Mucosa of descending colon (tissue), 3 donors: ENCODE data around the gene PCDHB14. TPM values are rescaled to one million over a fixed set of nuclear protein-coding genes. Genes with fewer than 3 reads are reported as not detected.
"Not testable (repeated sequence)": the region's sequence is repeated elsewhere in the genome, so short reads cannot be mapped to it uniquely, and the experiment has no call there.

Source experiments
- ATAC-seq: fragments of 200-7000 bp; cut with Tn5 transposase; one replicate; pipeline ENCODE4 v1.9.1; 2020; ENCODE audit warnings: mild to moderate bottlenecking, moderate library complexity
- DNase-seq, 3 donors: peaks; one replicate each; pipeline ENCODE4 v3.0.0-alpha.2; 2020
- H3K36me3 ChIP-seq: fragments of 200-600 bp; one replicate; pipeline ENCODE4 v1.8.0; 2021; ENCODE audit warnings: low read depth, mild to moderate bottlenecking
- H3K4me1 ChIP-seq: fragments of 200-600 bp; one replicate; pipeline ENCODE4 v1.8.0; 2021; ENCODE audit warnings: low read depth, mild to moderate bottlenecking
- H3K4me3 ChIP-seq: fragments of 200-600 bp; one replicate; pipeline ENCODE4 v1.8.0; 2021; ENCODE audit warnings: mild to moderate bottlenecking
- H3K9me3 ChIP-seq: fragments of 200-600 bp; one replicate; pipeline ENCODE4 v1.8.0; 2021; ENCODE audit warnings: mild to moderate bottlenecking
- CTCF ChIP-seq: fragments of 200-600 bp; IDR thresholded peaks from one replicate; pipeline ENCODE4 v1.8.0; 2022; ENCODE audit warnings: antibody characterized with exemption, mild to moderate bottlenecking
- intact Hi-C, 2 donors: fragments of 100-400 bp; cut with DNase I in 1 of 2; cut with micrococcal nuclease in 1 of 2; formaldehyde crosslinking; loops; one replicate each; pipeline versions ENCODE4 v1.11.0 to v1.11.1; 2022; cut with DNase I, micrococcal nuclease
- total RNA-seq, 3 donors: library from RNA; stranded (reverse); fragmentation: NEBNext Ultra II Directional in 2 of 3; extraction: Animal tissue kit (Norgen Biotek cat#: 25700) in 2 of 3; gene quantifications; one replicate each; pipeline versions ENCODE4 v1.2.1 to v1.2.4, GENCODE V29; 2021 to 2023
- donor health status: DM: no; HTN: no; CAD: no; lungs with moderate emphysema.
- donor health status: DM: no; HTN: no; CAD: no.
- donor health status: DM: no; HTN: yes; CAD: no.

PCDHB14 gene
- total RNA-seq, 3 donors from 2014 or later, result 0.98 to 6.1 (median 2.0) TPM

- intact Hi-C loops, H3K36me3 ChIP-seq, H3K4me1 ChIP-seq, ATAC-seq, DNase-seq, H3K4me3 ChIP-seq: not testable (repeated sequence)
- H3K9me3 ChIP-seq, result peaks cover 58% of the 10 kb centered on the region
These were observed 7.1 kb upstream of the PCDHB14 start for GRCh38 chr5:141216035-141216434.

GRCh38 chr5:141224844-141225243 is 1.7 kb downstream of the PCDHB14 start:
- H3K36me3 ChIP-seq, ATAC-seq, H3K4me1 ChIP-seq, H3K4me3 ChIP-seq, intact Hi-C loops, DNase-seq: not testable (repeated sequence)
- H3K9me3 ChIP-seq, result peaks cover 82% of the 10 kb centered on the region

- not testable (repeated sequence) for ATAC-seq
These were observed 2.3 kb downstream of the PCDHB14 start for GRCh38 chr5:141225421-141225820.

GRCh38 chr5:141234109-141234667 is 11.0 kb downstream of the PCDHB14 start:
- intact Hi-C loops, result no loop called here
- H3K36me3 ChIP-seq, result no peaks in the 10 kb centered on the region
- DNase-seq (peak in 1 of 3 donors; percentile 5), ATAC-seq (no peak)
- peaks cover 90% of the 10 kb centered on the region for H3K9me3 ChIP-seq
- no peak for TF ChIP-seq CTCF
- H3K4me3 ChIP-seq, result no peak overlapping the region
- H3K4me1 ChIP-seq, result no peaks in the 10 kb centered on the region

More at GRCh38 chr5:141225421-141225820, 2.3 kb downstream of the PCDHB14 start:
- DNase-seq, H3K4me1 ChIP-seq, intact Hi-C loops, H3K4me3 ChIP-seq, H3K36me3 ChIP-seq: not testable (repeated sequence)
- H3K9me3 ChIP-seq, result peaks cover 82% of the 10 kb centered on the region

GRCh38 chr5:141235922-141236321 is 12.8 kb downstream of the PCDHB14 start:
- H3K9me3 ChIP-seq, result peaks cover 96% of the 10 kb centered on the region
- H3K36me3 ChIP-seq, ATAC-seq, H3K4me1 ChIP-seq, intact Hi-C loops, H3K4me3 ChIP-seq, DNase-seq: not testable (repeated sequence)

DNA sequence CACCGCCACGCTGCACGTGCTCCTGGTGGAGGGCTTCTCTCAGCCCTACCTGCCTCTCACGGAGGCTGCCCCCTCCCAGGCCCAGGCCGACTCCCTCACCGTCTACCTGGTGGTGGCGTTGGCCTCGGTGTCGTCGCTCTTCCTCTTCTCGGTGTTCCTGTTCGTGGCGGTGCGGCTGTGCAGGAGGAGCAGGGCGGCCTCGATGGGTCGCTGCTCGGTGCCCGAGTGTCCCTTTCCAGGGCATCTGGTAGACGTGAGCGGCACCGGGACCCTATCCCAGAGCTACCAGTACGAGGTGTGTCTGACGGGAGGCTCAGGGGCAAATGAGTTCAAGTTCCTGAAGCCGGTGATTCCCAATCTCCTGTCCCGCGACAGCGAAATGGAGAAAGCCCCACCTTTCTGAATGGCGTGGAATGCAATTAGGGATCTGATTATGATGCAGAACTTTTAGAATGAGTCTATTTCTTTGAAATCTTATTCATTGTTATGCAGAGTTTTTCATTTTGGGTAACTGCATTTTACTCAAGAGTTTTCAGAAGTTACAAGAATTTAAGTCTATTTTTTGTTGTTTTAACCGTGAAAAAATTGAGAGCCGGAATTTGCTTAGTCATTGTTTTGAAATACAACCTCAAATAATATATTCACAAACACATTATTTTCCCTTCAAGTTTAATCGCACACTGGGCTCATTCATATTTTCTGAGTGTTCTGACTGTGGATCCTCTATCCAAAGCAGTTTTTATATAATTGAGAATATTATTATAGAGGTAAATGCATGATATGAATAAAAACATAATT is 13.6 kb downstream of the PCDHB14 start:
- peaks cover 98% of the 10 kb centered on the region for H3K9me3 ChIP-seq
- intact Hi-C loops, result no loop called here
- no peaks in the 10 kb centered on the region for H3K36me3 ChIP-seq
- ATAC-seq, result no peak
- DNase-seq, result no peak
- no peaks in the 10 kb centered on the region for H3K4me1 ChIP-seq
- TF ChIP-seq CTCF, result no peak
- H3K4me3 ChIP-seq, result no peak overlapping the region

DNA sequence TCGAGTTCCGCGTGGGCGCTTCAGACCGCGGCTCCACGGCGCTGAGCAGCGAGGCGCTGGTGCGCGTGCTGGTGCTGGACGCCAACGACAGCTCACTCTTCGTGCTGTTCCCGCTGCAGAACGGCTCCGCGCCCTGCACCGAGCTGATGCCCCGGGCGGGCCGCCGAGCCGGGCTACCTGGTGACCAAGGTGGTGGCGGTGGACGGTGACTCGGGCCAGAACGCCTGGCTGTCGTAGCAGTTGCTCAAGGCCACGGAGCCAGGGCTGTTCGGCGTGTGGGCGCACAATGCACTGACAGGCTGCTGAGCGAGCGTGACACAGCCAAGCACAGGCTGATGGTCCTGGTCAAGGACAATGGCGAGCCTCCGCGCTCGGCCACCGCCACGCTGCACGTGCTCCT is 18.4 kb downstream of the PCDHB14 start:
- ATAC-seq, result no peak
- Histone ChIP-seq H3K4me3 (no peak overlapping the region), H3K36me3 (no peaks in the 10 kb centered on the region), H3K9me3 (peaks cover 98% of the 10 kb centered on the region), H3K4me1 (no peaks in the 10 kb centered on the region)
- no peak for DNase-seq
- TF ChIP-seq CTCF, result no peak
- intact Hi-C loops, result no loop called here
